ENCODE measurements around the gene TMED10.

The TMED10 gene

GRCh38 chr14:75176142-75176820 lies at the start of gene TMED10:
TMED10 (minus strand) TSS chr14:75176612; CDS start chr14:75176579, 33 bp downstream.
- peak; percentile 35 for DNase-seq (ENCODE audit: low read depth, low spot score)

GRCh38 chr14:75224561-75224960 lies 48.1 kb upstream of the TMED10 start:
- no peak for DNase-seq (ENCODE audit: low read depth, low spot score)

DNA sequence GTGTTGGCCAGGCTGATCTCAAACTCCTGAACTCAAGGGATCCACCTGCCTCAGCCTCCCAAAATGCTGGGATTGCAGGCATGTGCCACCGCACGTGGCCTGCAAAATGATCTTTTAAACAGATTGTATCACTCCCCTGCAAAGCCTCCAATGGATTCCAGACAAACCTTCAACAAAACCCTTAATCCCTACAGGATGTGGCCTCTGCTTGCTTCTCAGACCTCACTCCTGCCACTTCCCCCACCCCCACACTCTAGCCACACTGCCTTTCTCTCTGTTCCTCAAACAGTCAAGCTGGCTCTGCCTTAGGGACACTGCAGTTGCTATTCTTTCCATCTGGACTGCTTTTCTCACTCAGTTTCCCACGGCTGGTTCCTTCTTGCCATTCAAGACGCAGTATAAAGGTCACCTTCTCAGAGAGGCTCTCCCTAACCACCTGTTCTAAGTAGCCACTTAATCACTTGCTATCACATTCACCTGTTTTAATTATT lies 47.3 kb upstream of the TMED10 start:
- no peak for DNase-seq (ENCODE audit: low read depth, low spot score)

DNA sequence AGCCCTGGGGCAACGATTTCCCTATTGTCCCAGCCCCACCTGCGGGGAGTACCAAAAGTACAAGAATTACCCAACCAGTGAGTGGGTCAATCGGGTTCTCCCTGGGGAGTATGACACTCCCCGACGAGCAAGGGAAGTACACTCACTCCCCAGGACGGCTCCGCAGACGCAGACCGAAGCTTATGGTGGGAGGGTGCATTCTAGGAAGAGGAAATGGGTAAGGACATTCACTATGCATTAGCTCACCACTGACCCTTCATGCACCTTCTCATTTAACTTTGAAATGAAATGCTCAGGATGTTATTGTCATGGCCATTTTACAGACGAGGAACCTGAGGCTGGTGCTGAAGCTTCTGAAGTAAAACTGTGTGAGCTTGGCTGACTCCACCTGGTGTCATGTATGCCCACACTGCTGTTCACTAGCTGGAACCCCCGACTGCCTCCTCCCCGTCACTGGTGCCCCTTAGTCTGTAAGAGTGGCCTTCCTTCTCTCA lies 45.8 kb upstream of the TMED10 start:
- DNase-seq (ENCODE audit: low read depth, low spot score) = no peak

DNA sequence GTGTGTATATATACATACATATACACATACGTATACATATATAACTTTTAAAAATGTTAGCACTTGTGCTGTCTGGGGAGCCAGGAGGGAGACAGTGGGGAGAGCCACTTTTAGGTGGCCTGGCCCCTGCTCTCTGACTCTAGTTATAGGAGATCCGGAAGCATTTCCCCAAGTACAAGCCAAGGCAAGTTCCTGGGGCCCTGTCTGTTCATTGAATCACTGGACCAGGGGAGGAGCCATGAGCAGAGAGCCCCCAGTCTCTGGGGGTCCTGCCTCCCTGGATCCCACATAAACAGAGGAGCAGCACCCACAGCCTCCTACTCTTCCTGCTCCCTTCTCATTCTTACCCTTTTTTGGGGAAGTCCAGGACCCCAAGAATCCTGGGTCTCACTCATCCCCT lies 45.4 kb upstream of the TMED10 start:
- DNase-seq (ENCODE audit: low read depth, low spot score) = no peak

GRCh38 chr14:75220156-75220555 lies 43.7 kb upstream of the TMED10 start:
- no peak for DNase-seq (ENCODE audit: low read depth, low spot score)

GRCh38 chr14:75217508-75218206 lies 41.2 kb upstream of the TMED10 start:
- no peak for DNase-seq (ENCODE audit: low read depth, low spot score)

- DNase-seq (ENCODE audit: low read depth, low spot score) = no peak
These were observed 40.1 kb upstream of the TMED10 start for GRCh38 chr14:75216427-75217006.

- DNase-seq (ENCODE audit: low read depth, low spot score) = no peak
These were observed 39.1 kb upstream of the TMED10 start for GRCh38 chr14:75215520-75215919.

- DNase-seq (ENCODE audit: low read depth, low spot score) = no peak
These were observed 38.1 kb upstream of the TMED10 start for GRCh38 chr14:75214558-75214957.

DNA sequence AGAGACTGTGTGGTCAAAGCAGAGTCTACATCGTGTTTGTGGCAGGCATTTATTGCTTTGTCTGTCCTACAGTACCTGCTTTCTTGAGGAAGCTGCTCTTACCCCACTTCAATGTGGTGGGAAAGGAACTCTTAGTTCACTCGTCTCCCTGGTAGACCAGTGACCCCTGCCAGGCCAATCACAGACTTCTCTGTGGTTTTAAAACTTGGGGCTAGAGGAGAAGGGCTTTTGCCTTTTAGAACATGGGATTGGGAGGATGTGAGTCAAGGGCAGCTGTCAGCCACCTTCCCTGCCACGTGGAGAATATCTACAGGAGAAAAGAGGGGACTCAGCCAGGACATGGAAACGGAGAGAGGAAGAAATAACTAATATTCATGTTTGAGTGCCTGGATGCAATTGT lies 36.8 kb upstream of the TMED10 start:
- DNase-seq (ENCODE audit: low read depth, low spot score) = no peak

DNA sequence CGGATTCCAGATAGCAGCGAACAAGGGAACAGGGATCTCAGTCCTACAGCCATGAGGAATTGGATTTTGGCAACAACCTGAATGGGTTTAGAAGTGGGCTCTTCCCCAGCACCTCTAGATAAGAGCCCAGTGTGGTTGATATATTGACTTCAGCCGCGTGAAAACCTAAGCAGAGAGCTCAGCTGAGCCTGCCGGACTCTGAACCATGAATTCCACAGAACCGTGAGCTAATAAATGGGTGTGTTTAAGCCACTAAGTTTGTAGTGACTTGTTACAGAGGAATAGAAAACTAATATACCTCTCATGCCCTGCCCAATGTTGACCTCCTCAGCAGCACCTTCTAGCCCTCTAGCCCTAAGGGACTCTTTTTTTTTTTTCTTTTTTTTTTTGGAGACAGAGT lies 32.4 kb upstream of the TMED10 start:
- DNase-seq (ENCODE audit: low read depth, low spot score) = no peak

- DNase-seq (ENCODE audit: low read depth, low spot score) = no peak
These were observed 29.8 kb upstream of the TMED10 start for GRCh38 chr14:75206190-75206589.

DNA sequence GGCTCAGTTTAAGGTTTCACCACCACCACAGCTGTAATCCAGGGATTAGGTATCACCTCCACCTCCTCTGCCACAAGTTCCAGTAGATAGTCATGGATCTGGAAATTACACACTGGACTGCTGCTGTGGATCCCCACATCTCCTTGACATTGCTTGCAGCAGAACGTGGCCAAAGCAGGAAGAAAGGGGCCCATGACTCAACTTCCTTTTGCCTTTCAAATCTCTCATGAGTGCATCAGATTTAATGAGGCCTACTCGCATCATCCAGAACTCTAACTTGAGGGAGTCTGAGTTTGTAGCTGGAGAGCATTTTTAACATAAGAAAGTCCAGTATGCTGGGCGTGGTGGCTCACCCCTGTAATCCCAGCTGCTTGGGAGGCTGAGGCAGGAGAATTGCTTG lies 29.2 kb upstream of the TMED10 start:
- no peak for DNase-seq (ENCODE audit: low read depth, low spot score)

DNA sequence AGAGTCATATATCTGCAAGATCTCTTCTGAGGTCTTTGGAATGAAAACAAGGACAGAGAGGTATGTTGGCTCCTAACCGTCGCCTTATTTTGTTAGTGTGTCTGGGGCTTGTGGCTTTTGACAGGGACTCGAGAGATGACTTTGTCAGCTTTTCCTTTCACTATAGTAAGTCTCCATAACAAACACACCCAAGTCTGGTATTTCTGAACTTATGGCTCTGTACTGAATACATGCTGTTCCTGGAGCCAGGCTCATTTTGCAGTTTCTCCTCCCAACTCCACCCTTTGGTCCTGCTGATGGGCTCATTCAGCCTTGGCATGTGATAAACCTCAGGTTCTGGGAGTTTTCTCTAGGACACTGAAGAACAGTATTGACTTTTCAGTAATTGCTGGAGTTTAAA lies 27.7 kb upstream of the TMED10 start:
- DNase-seq (ENCODE audit: low read depth, low spot score) = no peak

DNA sequence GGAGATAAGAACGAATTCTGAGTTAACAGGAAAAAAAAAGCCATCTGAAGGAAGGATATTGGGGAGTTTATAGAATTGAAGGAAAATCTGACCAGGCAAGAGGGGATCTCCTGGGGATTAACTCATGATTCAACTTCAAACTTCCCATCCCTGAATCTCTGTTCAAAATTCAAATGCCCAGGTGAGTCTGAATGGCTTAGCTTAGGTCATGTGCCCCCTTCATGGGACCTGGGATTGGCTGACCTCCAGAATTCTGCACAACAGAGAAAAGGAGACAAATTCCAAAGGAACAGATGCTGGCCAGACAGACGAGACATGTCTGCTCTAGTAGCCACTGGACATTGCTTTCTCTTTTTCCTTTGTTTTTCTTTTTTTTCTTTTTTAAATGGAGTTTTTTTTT lies 26.2 kb upstream of the TMED10 start:
- no peak for DNase-seq (ENCODE audit: low read depth, low spot score)

DNA sequence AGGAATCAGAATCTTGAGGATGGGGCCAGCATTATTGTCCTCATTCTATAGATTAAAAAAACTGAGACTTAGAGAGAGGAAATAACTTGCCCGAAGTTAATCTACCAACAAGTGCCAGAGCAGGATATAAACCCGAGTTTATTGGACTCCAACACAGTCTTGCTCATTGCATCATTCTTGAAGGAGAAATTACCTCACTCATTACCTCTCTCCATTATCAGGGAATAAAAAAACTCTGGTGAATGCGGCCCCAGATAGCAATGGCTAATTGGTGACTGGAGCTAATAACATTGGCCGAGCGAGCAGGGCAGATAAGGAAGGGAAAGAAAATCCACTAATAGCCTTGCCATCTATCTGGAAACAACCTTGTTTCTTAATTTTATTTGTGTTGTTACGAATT lies 24.7 kb upstream of the TMED10 start:
- DNase-seq (ENCODE audit: low read depth, low spot score) = no peak

- DNase-seq (ENCODE audit: low read depth, low spot score) = no peak
These were observed 24.0 kb upstream of the TMED10 start for GRCh38 chr14:75200451-75200850.

DNA sequence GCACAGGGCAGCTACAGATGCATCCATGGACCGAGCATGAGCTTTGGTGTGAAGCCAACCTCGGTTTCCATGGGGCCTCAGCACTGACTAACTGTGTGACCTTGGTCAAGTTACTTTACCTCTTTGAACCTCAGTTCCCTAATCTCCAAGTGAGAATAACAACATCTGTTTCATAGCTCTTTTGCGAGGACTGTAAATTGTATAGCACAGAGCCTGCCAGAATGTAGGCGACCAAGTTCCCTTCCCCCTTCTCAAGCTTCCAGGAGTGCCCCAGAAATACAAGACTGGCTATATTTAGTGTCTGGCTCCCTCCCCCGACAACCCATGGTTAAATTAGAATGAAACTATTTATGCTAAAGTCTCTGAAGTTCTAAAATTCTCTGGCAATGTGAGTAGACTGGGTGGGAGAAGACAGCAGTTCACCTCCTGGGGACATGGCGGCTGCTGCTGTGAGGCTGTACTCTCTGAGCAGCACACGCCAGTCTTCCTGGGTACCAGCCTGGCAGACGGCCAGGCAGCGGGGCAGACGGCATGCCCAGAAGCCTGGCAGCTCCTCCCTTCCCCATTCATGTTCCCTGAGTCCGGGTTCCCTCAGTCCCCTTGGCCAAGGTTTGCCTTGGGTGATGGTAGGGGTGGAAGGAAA lies 22.0 kb upstream of the TMED10 start:
- no peak for DNase-seq (ENCODE audit: low read depth, low spot score)

DNA sequence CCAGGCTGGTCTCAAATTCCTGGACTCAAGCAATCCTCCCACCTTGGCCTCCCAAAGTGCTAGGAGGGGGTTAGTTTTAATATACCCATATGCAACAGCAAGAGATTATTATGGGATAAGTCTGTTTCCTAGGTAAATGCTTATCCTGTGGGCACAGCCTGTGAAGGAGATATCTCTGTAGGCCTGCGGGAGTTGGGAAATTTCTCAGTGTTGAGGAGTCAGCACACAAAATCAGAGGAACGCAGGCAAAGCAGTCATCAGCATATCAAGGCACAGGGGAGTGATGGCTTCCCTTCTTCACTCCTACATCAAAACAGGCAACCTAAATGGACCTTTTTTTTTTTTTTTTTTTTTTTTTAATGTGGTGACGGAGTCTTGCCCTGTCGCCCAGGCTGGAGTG lies 20.9 kb upstream of the TMED10 start:
- DNase-seq (ENCODE audit: low read depth, low spot score) = no peak

GRCh38 chr14:75196468-75196867 lies 20.1 kb upstream of the TMED10 start:
- DNase-seq (ENCODE audit: low read depth, low spot score) = no peak

DNA sequence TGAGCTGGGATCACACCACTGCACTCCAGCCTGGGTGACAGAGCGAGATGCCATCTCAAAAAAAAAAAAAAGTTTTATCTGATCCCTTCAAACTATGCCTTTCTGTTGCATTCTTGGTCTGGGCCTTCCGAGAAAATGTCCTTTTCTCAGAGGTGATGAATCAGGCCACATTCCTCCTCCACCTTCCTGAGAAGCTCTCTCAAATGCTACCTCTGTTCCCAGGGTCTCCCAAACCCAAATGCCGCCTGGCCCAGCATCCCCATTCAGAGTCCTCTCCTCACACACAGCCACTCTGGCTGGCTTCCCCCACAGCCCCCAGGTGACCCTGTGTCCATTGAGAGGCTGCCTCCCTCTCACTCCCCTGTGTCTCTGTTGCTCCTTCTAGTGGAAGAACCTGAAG lies 19.7 kb upstream of the TMED10 start:
- DNase-seq (ENCODE audit: low read depth, low spot score) = no peak
